Raji (cell line): Measurements from ENCODE around the gene ANKRD31.

Experiments used
- POLR2A ChIP-seq: IDR thresholded peaks from 2 replicates; pipeline ENCODE4 v1.6.1; 2011; ENCODE audit warnings: low read depth, low read length, control low read depth; ENCODE audit not compliant: insufficient read depth

Gene ANKRD31

GRCh38 chr5:75190227-75190626 is 46.5 kb downstream of the ANKRD31 start:
- TF ChIP-seq POLR2A: no peak

- TF ChIP-seq POLR2A: no peak
Measured at GRCh38 chr5:75189353-75189752, 47.3 kb downstream of the ANKRD31 start.

- TF ChIP-seq POLR2A: no peak
Measured at GRCh38 chr5:75185763-75186162, 50.9 kb downstream of the ANKRD31 start.

GRCh38 chr5:75169516-75169915 is 67.2 kb downstream of the ANKRD31 start:
- no peak for TF ChIP-seq POLR2A

GRCh38 chr5:75168026-75168735 is 68.5 kb downstream of the ANKRD31 start:
- no peak for TF ChIP-seq POLR2A

- no peak for TF ChIP-seq POLR2A
Measured at GRCh38 chr5:75167345-75167744, 69.3 kb downstream of the ANKRD31 start.

- TF ChIP-seq POLR2A: no peak
Measured at GRCh38 chr5:75156585-75156984, 80.1 kb downstream of the ANKRD31 start.

- no peak for TF ChIP-seq POLR2A
Measured at GRCh38 chr5:75152860-75153259, 83.8 kb downstream of the ANKRD31 start.

GRCh38 chr5:75148051-75148450 is 88.6 kb downstream of the ANKRD31 start:
- no peak for TF ChIP-seq POLR2A

- no peak for TF ChIP-seq POLR2A
Measured at GRCh38 chr5:75142566-75143136, 94.0 kb downstream of the ANKRD31 start.

- no peak for TF ChIP-seq POLR2A
Measured at GRCh38 chr5:75140277-75140676, 96.4 kb downstream of the ANKRD31 start.

GRCh38 chr5:75138689-75139088 is 98.0 kb downstream of the ANKRD31 start:
- no peak for TF ChIP-seq POLR2A

GRCh38 chr5:75130818-75131349 is 105.8 kb downstream of the ANKRD31 start:
- no peak for TF ChIP-seq POLR2A

GRCh38 chr5:75116856-75117255 is 119.8 kb downstream of the ANKRD31 start:
- TF ChIP-seq POLR2A: no peak

GRCh38 chr5:75113354-75114113 is 123.1 kb downstream of the ANKRD31 start:
- no peak for TF ChIP-seq POLR2A
